T-cell (primary cell): ENCODE results near the gene TEKTIP1. TPM values are rescaled to one million over a fixed set of nuclear protein-coding genes. Genes with fewer than 3 reads are reported as not detected.

Source experiments
- ATAC-seq, 4 experiments: fragments of 200-7000 bp in 3 of 4; fragments of 150-1000 bp in 1 of 4; cut with Tn5 transposase; replicated peaks in 1 of 4; 1 replicate in 3 of 4; 2 replicates in 1 of 4; pipeline ENCODE4 v1.10.0; 2021; ENCODE audit warnings: moderate library complexity in 3 of 4, mild to moderate bottlenecking in 2 of 4, moderate number of reproducible peaks in 1 of 4
- CTCF ChIA-PET, 2 donors: fragments of 300-600 bp; sonication (Branson Sonifier 250); formaldehyde crosslinking; loops; one replicate each; lab custom pipeline; 2022; ENCODE audit warnings: antibody characterized with exemption in 2 of 2; lab: Charles Lee
- POLR2A ChIA-PET, 2 donors: fragments of 300-600 bp; sonication (Branson Sonifier 250); formaldehyde crosslinking; loops; one replicate each; lab custom pipeline; 2022; ENCODE audit warnings: antibody characterized with exemption in 2 of 2; lab: Charles Lee
- DNase-seq, 35 experiments: peaks; one replicate each; pipeline versions ENCODE4 v3.0.0 to v3.0.0-alpha.2; 2013 to 2023
- H3K27ac ChIP-seq: one replicate; pipeline ENCODE4 v1.5.1; 2013; ENCODE audit warnings: low read length
- H3K27me3 ChIP-seq, 2 experiments: replicated peaks in 1 of 2; 1 replicate in 1 of 2; 2 replicates in 1 of 2; pipeline versions ENCODE4 v1.6.1 to v1.7.0; 2013; ENCODE audit warnings: low read length in 1 of 2, mixed read lengths in 1 of 2; ENCODE audit not compliant: control insufficient read depth in 2 of 2, insufficient read depth in 2 of 2; ENCODE audit errors: extremely low read depth in 1 of 2
- H3K36me3 ChIP-seq, 2 donors: 1 replicate in 1 of 2; 2 replicates in 1 of 2; pipeline versions ENCODE4 v1.6.1 to v1.7.0; 2013; ENCODE audit warnings: low read length in 1 of 2; ENCODE audit not compliant: control insufficient read depth in 2 of 2, insufficient read depth in 1 of 2; ENCODE audit errors: extremely low read depth in 1 of 2
- H3K4me1 ChIP-seq, 2 experiments: 1 replicate in 1 of 2; 2 replicates in 1 of 2; pipeline versions ENCODE4 v1.6.1 to v1.7.0; 2013; ENCODE audit warnings: low read length in 2 of 2, mixed read lengths in 1 of 2; ENCODE audit not compliant: insufficient read depth in 2 of 2, control insufficient read depth in 1 of 2; ENCODE audit errors: extremely low read depth in 1 of 2
- H3K4me3 ChIP-seq, 2 donors: 1 replicate in 1 of 2; 2 replicates in 1 of 2; pipeline versions ENCODE4 v1.5.1 to v1.7.0; 2013; ENCODE audit warnings: mild to moderate bottlenecking in 2 of 2, low read length in 1 of 2, moderate library complexity in 1 of 2; ENCODE audit not compliant: control insufficient read depth in 1 of 2; ENCODE audit errors: extremely low read depth in 1 of 2
- H3K9me3 ChIP-seq: 2 replicates; pipeline ENCODE4 v1.7.0; 2013
- H3K27ac Mint-ChIP-seq, 2 donors: one replicate each; pipeline ENCODE4 v1.8.0; 2020 to 2021; ENCODE audit warnings: mild to moderate bottlenecking in 2 of 2, mixed read lengths in 2 of 2
- H3K27me3 Mint-ChIP-seq, 2 donors: one replicate each; pipeline ENCODE4 v1.8.0; 2021 to 2022; ENCODE audit warnings: mixed read lengths in 2 of 2
- H3K36me3 Mint-ChIP-seq: one replicate; pipeline ENCODE4 v1.8.0; 2021; ENCODE audit warnings: mixed read lengths
- H3K4me1 Mint-ChIP-seq, 3 donors: one replicate each; pipeline ENCODE4 v1.8.0; 2020 to 2022; ENCODE audit warnings: mixed read lengths in 3 of 3, mild to moderate bottlenecking in 1 of 3
- H3K4me3 Mint-ChIP-seq, 3 donors: one replicate each; pipeline ENCODE4 v1.8.0; 2020 to 2022; ENCODE audit warnings: mild to moderate bottlenecking in 3 of 3, mixed read lengths in 3 of 3, moderate library complexity in 3 of 3
- H3K9me3 Mint-ChIP-seq, 3 donors: one replicate each; pipeline ENCODE4 v1.8.0; 2020 to 2022; ENCODE audit warnings: mixed read lengths in 3 of 3
- WGBS: methylation state at CpG from one replicate; pipeline ENCODE4 v1.1.5; 2013; ENCODE audit warnings: missing lambda C conversion rate; ENCODE audit not compliant: insufficient coverage; 5-methylcytosine and 5-hydroxymethylcytosine counted together
- total RNA-seq, 35 experiments: library from RNA in 6 of 35; stranded (reverse) in 6 of 35; fragments of 120-200 nt in 1 of 35; gene quantifications; one replicate each; pipeline versions ENCODE4 v1.2.1 to v1.2.4 and lab custom pipeline; 2013 to 2026

Gene TEKTIP1
- 10 to 100 TPM in 3 of 5 donors, 1 to 10 TPM in 2; 7.7 to 12.4 (median 10.3) TPM for total RNA-seq
- 1.8 TPM for total RNA-seq (2013)
- total RNA-seq (lab: John Stamatoyannopoulos, UW) = 0.45 to 8.8 (median 2.9) reads per million in 29 experiments

DNA sequence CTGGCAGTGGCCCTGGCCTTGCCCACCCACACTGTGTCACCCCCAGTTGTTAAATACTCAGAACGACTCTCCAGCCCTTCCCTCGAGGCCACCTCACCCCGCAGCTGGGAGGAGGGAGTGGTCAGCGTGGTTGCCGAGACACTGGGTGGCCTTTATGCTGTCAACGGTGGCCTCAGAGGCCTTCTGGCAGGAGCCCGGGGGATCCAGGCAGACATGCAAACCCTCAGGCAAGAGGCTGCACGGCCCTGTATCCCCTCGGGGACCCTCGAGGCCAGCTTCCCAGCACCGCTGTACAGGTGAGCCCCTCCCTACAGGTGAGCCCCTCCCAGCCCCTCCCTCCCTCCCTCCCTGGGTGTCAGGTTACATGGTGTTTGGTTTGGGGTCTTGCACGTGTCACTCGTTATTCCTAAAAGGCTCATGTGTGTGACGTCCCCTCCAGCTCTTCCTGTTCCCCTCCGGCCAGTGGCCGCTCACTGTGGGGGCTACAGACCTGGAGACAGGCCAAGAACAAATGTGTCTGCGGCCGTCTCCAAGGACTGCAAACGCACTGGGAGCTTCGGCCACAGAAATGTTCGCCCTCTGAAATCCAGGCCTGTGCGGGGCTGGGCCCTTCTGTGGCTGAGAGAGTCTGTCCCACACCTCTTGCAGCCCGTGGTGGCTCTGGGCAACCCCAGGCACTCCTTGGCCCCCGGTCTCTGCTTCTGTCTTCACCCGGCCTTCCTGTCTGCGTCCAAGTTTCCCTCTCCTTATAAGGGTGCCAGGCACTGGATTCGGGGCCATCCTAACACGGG, at the start of gene TEKTIP1:
TEKTIP1 (plus strand) TSS at position 210 of the 791 bp plus-strand sequence; CDS start at position 214, 4 bp downstream.
- Mint-ChIP-seq H3K9me3 (peaks cover 0 to 3% (median 0%) of the 10 kb centered on the region in 3 donors), H3K27ac (no peak within 1 kb of the TSS), H3K4me3 (no peak within 1 kb of the TSS), H3K27me3 (no peaks in the 10 kb centered on the region), H3K4me1 (no peaks in the 10 kb centered on the region), H3K36me3 (peaks cover 19% of the 10 kb centered on the region)
- Histone ChIP-seq H3K27me3 (no peaks in the 10 kb centered on the region), H3K36me3 (peaks cover 9 to 30% of the 10 kb centered on the region in 2 donors), H3K9me3 (no peaks in the 10 kb centered on the region), H3K4me3 (no peak within 1 kb of the TSS), H3K27ac (no peak within 1 kb of the TSS), H3K4me1 (no peaks in the 10 kb centered on the region)
- no peak for DNase-seq
- no peak for ATAC-seq
- CTCF ChIA-PET = no interaction called here
- POLR2A ChIA-PET = no interaction called here
- WGBS = 88% methylated on average over 15 of the region's 28 CpGs

DNA sequence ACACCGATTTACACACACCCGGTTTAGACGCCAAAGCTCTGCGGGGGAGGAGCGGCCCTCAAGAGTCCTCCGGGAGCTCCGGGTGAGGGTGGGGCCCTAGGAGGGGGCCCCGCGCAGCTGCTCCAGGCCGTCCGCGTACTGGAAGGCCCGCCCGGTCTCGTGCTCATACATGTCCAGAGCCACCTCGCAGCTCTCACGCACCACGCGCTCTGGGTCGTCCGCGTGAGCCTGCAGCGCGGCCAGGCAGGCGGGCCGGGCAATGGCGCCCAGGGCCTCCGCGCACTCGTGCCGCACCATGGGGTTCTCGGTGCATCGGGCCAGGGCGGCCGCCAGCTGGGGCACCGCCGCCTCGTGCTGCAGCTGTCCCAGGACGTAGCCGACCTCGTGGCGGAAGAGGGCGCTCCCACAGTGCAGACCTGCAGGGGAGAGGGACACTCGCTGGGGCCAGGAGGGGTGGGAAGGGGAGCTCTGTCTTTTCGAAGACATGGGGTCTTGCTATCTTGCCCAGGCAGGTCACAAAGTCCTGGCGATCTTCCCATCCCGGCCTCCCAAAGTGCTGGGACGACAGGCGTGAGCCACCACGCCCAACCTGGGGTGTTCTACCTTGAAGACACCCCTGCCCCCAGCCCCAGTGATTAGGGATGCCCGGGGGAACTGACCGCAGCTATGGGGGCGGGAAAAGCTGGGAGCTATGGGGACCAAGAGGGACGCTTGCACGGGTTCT, 47.4 kb upstream of the TEKTIP1 start:
- H3K36me3 Mint-ChIP-seq = peaks cover 16% of the 10 kb centered on the region
- DNase-seq = no peak
- Histone ChIP-seq H3K4me3 (no peak overlapping the region), H3K36me3 (peaks cover 18 to 33% of the 10 kb centered on the region in 2 donors), H3K9me3 (no peaks in the 10 kb centered on the region), H3K27ac (no peak overlapping the region), H3K4me1 (peaks cover 0 to 9% of the 10 kb centered on the region in 2 experiments), H3K27me3 (no peaks in the 10 kb centered on the region)
- no peaks in the 10 kb centered on the region for H3K9me3 Mint-ChIP-seq
- no peak overlapping the region for H3K4me3 Mint-ChIP-seq
- WGBS = 97% methylated on average over 52 of the region's 55 CpGs
- no peak for ATAC-seq
- H3K4me1 Mint-ChIP-seq = peaks cover 0 to 11% (median 9%) of the 10 kb centered on the region in 3 donors
- no peak overlapping the region for H3K27ac Mint-ChIP-seq
- CTCF ChIA-PET = no interaction called here
- H3K27me3 Mint-ChIP-seq = no peaks in the 10 kb centered on the region
- POLR2A ChIA-PET = no interaction called here

DNA sequence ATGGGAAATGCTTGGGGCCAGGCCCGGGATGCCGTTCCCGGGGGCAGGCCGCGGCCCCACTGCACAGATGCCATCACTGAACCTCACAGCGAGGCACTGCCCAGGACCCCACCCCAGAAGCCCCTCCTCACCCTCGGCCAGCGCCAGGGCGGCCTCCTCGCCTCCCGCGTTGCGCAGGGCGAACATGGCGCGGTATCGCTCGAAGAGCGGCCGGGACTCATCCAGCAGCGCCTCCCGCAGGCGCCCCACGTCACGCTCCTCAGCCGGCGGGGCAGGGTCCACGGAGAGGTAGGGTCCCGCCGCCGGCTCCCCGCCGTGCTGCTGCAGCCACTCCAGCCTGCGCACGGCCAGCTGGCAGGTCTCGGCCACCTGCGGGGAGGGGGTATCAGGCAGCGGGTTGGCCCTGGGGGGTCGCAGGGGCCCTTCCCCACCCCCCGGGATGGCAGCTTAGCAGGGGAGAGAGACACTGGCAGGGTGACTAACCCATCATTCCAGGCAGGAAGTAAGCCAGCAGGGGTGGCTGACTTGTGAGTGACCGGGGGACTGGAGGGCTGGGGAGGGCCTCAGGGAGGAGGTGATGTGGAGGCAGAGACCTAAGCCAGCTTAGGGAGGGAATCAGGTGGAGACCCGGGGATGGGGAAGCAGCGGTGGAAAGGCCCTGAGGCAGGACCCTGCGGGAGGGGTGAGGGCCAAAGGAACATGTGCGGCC, 46.7 kb upstream of the TEKTIP1 start:
- ChIA-PET CTCF (no interaction called here), POLR2A (no interaction called here)
- Mint-ChIP-seq H3K4me3 (no peak overlapping the region), H3K27ac (no peak overlapping the region), H3K27me3 (no peaks in the 10 kb centered on the region), H3K4me1 (peaks cover 0 to 12% (median 11%) of the 10 kb centered on the region in 3 donors), H3K9me3 (no peaks in the 10 kb centered on the region), H3K36me3 (peaks cover 21% of the 10 kb centered on the region)
- H3K4me3 ChIP-seq = no peak overlapping the region
- no peaks in the 10 kb centered on the region for H3K27me3 ChIP-seq
- peaks cover 18 to 33% of the 10 kb centered on the region in 2 donors for H3K36me3 ChIP-seq
- no peaks in the 10 kb centered on the region for H3K9me3 ChIP-seq
- no peak overlapping the region for H3K27ac ChIP-seq
- no peak for DNase-seq
- 98% methylated on average over 45 of the region's 45 CpGs for WGBS
- peaks cover 0 to 9% of the 10 kb centered on the region in 2 experiments for H3K4me1 ChIP-seq
- no peak for ATAC-seq

DNA sequence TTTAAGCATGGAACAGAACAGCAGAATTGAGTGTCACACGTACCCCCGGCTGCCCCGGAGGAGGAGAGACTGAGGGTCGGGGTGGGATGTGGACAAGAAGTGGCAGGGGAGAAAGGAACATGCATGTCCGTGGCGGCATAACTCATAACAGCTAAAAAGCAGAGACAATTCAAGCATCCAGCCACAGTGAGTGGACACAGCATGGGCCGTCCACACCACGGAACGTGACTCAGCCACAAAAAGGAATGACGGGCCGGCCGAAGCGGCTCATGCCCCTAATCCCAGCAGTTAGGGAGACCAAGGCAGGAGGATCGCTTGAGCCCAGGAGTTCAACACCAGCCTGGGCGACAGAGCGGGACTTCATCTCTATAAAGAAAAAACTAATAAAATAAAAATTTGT, 46.1 kb upstream of the TEKTIP1 start:
- no peak for DNase-seq
- no peak overlapping the region for H3K27ac Mint-ChIP-seq
- ChIA-PET POLR2A (no interaction called here), CTCF (no interaction called here)
- Histone ChIP-seq H3K27me3 (no peaks in the 10 kb centered on the region), H3K4me3 (no peak overlapping the region), H3K36me3 (peaks cover 18 to 33% of the 10 kb centered on the region in 2 donors), H3K4me1 (peaks cover 0 to 12% of the 10 kb centered on the region in 2 experiments), H3K9me3 (no peaks in the 10 kb centered on the region), H3K27ac (no peak overlapping the region)
- peaks cover 2 to 14% (median 14%) of the 10 kb centered on the region in 3 donors for H3K4me1 Mint-ChIP-seq
- H3K36me3 Mint-ChIP-seq = peaks cover 20% of the 10 kb centered on the region
- no peak overlapping the region for H3K4me3 Mint-ChIP-seq
- no peak for ATAC-seq
- no peaks in the 10 kb centered on the region for H3K27me3 Mint-ChIP-seq
- 100% methylated on average over 10 of the region's 16 CpGs for WGBS
- H3K9me3 Mint-ChIP-seq = no peaks in the 10 kb centered on the region

DNA sequence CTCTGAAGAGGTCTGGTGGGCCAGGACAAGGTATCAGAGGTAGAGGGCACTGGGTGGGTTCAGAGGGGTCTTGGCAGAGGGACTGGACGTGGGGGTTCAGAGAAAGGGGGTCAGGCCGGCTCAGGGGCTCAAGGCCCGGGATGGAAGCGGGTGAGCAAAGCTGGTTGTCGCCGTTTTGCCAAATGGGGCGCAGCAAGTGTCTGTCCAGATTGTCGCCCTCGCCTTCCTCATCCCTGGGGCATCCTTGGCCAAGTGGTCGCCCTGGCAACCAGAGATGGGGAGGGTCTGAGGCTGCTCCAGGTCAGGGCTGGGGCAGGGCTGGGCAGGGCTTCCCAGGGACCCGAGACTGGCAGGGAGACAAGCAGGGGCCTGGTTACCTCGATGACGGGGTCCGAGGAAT, 45.3 kb upstream of the TEKTIP1 start:
- ChIA-PET POLR2A (no interaction called here), CTCF (no interaction called here)
- ATAC-seq = no peak
- H3K9me3 Mint-ChIP-seq = no peaks in the 10 kb centered on the region
- DNase-seq = no peak
- Histone ChIP-seq H3K27me3 (no peaks in the 10 kb centered on the region), H3K9me3 (no peaks in the 10 kb centered on the region), H3K4me1 (peaks cover 0 to 12% of the 10 kb centered on the region in 2 experiments), H3K4me3 (no peak overlapping the region), H3K36me3 (peaks cover 18 to 33% of the 10 kb centered on the region in 2 donors), H3K27ac (no peak overlapping the region)
- 94% methylated on average over 10 of the region's 14 CpGs for WGBS
- H3K36me3 Mint-ChIP-seq = peaks cover 16% of the 10 kb centered on the region
- H3K4me1 Mint-ChIP-seq = peaks cover 5 to 18% (median 18%) of the 10 kb centered on the region in 3 donors
- H3K27ac Mint-ChIP-seq = no peak overlapping the region
- no peaks in the 10 kb centered on the region for H3K27me3 Mint-ChIP-seq
- H3K4me3 Mint-ChIP-seq = no peak overlapping the region

DNA sequence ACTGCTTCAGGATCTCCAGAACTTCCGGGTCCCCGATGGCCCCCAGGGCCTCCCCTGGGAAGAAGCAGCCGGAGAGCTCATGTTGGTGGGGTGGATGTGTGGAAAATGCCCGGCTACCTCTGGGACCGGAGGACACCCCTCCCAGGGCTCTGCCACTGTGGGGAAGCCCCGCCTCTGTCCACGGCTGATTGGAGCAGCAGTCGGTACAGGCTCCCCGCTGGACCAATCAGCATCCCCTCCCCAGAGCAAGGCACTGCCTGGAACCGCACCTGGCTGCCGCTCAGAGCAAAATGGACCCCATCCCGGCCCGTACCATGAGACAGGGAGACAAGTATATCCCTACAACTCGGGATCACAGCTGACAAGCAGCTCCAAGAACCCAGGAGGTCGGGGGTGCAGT, 44.9 kb upstream of the TEKTIP1 start:
- DNase-seq = peak in 17 of 35 experiments; percentile 20 to 54 (median 38)
- POLR2A ChIA-PET = no interaction called here
- H3K36me3 Mint-ChIP-seq = peaks cover 16% of the 10 kb centered on the region

More for the DNA sequence above, 44.9 kb upstream of the TEKTIP1 start:
- Histone ChIP-seq H3K4me3 (no peak overlapping the region), H3K9me3 (no peaks in the 10 kb centered on the region), H3K4me1 (peaks cover 0 to 12% of the 10 kb centered on the region in 2 experiments), H3K36me3 (peaks cover 18 to 33% of the 10 kb centered on the region in 2 donors), H3K27ac (no peak overlapping the region), H3K27me3 (no peaks in the 10 kb centered on the region)
- Mint-ChIP-seq H3K27ac (peak overlapping the region in 1 of 2 donors; percentile 28), H3K27me3 (no peaks in the 10 kb centered on the region), H3K4me1 (peaks cover 8 to 22% (median 22%) of the 10 kb centered on the region in 3 donors), H3K4me3 (peak overlapping the region in 1 of 3 donors; percentile 19), H3K9me3 (no peaks in the 10 kb centered on the region)
- peak in 3 of 4 experiments; percentile 44 to 80 (median 51) for ATAC-seq
- WGBS = 81% methylated on average over 10 of the region's 15 CpGs
- CTCF ChIA-PET = interaction anchor here in 1 of 2 donors (0.6 kb wide), 1 partner anchor 42 kb away, joined by 4 read pairs; no protein-coding TSS in a partner anchor
